ENCODE measurements around the gene CUX1. TPM values are rescaled to one million over a fixed set of nuclear protein-coding genes. Genes with fewer than 3 reads are reported as not detected.
"Not testable (repeated sequence)": the region's sequence is repeated elsewhere in the genome, so short reads cannot be mapped to it uniquely, and the experiment has no call there.

The CUX1 gene
- total RNA-seq, 1 experiment from 2014 or later: 53.5 TPM

DNA sequence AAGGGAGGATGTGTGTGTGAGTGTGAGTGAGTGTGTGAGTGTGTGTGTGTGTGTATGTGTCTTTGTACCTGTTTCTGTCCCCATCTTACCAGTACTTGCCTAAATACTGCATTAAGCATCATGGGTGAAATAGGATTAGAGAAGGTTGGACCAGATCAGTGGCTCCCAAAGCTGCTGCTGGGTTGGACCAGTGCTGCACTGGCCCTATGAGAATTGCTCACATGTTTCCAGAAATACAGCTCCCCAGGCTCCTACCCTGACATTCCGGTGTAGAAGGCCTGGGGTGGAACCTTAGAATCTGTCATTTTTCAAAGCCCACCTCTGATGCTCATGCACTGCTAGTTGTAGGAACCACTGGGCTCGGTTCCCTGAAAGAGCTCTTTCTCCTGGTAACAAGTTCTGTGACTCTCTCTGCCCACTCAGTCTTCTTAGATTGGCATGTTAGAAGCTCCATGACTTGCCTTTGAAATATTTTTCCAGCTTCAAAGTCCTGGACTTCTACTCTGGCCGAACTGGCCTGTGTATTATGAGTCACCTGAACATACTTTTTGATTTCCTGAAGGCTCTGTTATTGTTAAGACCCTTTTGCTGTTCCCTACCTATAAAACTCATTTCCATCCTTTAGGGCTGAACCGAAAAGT lies 224.7 kb downstream of the CUX1 start:
- H2BK12ac ChIP-seq (ENCODE audit: insufficient read length, low read depth, low read length): no peak overlapping the region
- no peaks in the 10 kb centered on the region for H3K4me1 ChIP-seq (ENCODE audit: insufficient read depth, low read length)
- H3K4ac ChIP-seq (ENCODE audit: low read depth, low read length): no peak overlapping the region
- H3K27me3 ChIP-seq (ENCODE audit: insufficient read depth, low read length): no peaks in the 10 kb centered on the region
- no peak overlapping the region for H4K8ac ChIP-seq (replicated peaks; ENCODE audit: insufficient read length, low read depth, low read length)
- H3K4me3 Mint-ChIP-seq: no peak overlapping the region
- no peak overlapping the region for H2BK20ac ChIP-seq (ENCODE audit: low read depth, low read length, poor library complexity, severe bottlenecking)
- no peak overlapping the region for H3K4me2 ChIP-seq (ENCODE audit: insufficient read depth, insufficient read length, low read length)
- H3K14ac ChIP-seq (ENCODE audit: insufficient read depth, low read length): no peak overlapping the region
- H4K20me1 ChIP-seq (ENCODE audit: control insufficient read depth, insufficient read depth, insufficient read length): no peaks in the 10 kb centered on the region
- H3K23me2 ChIP-seq (ENCODE audit: insufficient read length, low read depth, low read length, poor library complexity, severe bottlenecking): no peaks in the 10 kb centered on the region
- H2BK15ac ChIP-seq (ENCODE audit: low read depth, low read length): no peak overlapping the region
- no peaks in the 10 kb centered on the region for H3K79me2 ChIP-seq (ENCODE audit: insufficient read depth, low read length)
- no peak for DNase-seq
- H3T11ph ChIP-seq (ENCODE audit: low read length): no peak overlapping the region
- WGBS (ENCODE audit: extremely low coverage, insufficient read length, low lambda C conversion rate): no CpG with 5 or more reads among the region's 4 CpGs
- no peak overlapping the region for H3K9ac ChIP-seq (ENCODE audit: extremely low read depth, insufficient read length, low read length)
- no peaks in the 10 kb centered on the region for H3K9me3 Mint-ChIP-seq
- TF ChIP-seq, protein P1, sequence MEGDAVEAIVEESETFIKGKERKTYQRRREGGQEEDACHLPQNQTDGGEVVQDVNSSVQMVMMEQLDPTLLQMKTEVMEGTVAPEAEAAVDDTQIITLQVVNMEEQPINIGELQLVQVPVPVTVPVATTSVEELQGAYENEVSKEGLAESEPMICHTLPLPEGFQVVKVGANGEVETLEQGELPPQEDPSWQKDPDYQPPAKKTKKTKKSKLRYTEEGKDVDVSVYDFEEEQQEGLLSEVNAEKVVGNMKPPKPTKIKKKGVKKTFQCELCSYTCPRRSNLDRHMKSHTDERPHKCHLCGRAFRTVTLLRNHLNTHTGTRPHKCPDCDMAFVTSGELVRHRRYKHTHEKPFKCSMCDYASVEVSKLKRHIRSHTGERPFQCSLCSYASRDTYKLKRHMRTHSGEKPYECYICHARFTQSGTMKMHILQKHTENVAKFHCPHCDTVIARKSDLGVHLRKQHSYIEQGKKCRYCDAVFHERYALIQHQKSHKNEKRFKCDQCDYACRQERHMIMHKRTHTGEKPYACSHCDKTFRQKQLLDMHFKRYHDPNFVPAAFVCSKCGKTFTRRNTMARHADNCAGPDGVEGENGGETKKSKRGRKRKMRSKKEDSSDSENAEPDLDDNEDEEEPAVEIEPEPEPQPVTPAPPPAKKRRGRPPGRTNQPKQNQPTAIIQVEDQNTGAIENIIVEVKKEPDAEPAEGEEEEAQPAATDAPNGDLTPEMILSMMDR (conservative IDR thresholded peaks at IDR 0.05): no peak
- H3K18ac ChIP-seq (ENCODE audit: insufficient read length, low read depth, low read length): no peak overlapping the region
- no peaks in the 10 kb centered on the region for H3K4me1 Mint-ChIP-seq
- no peak overlapping the region for H2AFZ ChIP-seq (ENCODE audit: low read length)
- peak overlapping the region in 1 of 3 experiments; percentile 52; a peak in 3 of 7 replicates for H3K27ac Mint-ChIP-seq
- no peak overlapping the region for H2BK5ac ChIP-seq (ENCODE audit: insufficient read length, low read length)
- peaks cover 0 to 6% (median 0%) of the 10 kb centered on the region in 3 experiments; a peak in 1 of 7 replicates for H3K36me3 Mint-ChIP-seq (ENCODE audit: insufficient read depth in 1 of 3, low read depth in 3 of 3)
- no peaks in the 10 kb centered on the region for H3K27me3 Mint-ChIP-seq (ENCODE audit: low read depth)
- H4K91ac ChIP-seq (ENCODE audit: insufficient read length, low read depth, low read length): no peak overlapping the region
- no peak overlapping the region for H3K27ac ChIP-seq (ENCODE audit: insufficient read length, low read depth, low read length)
- H2BK120ac ChIP-seq (ENCODE audit: low read depth, low read length, poor library complexity, severe bottlenecking): no peak overlapping the region
- no peak overlapping the region for H3K23ac ChIP-seq (ENCODE audit: insufficient read length, low read depth, low read length)
- H3K79me1 ChIP-seq (ENCODE audit: insufficient read depth, low read depth, low read length, poor library complexity, severe bottlenecking): peaks cover 2% of the 10 kb centered on the region
- H3K56ac ChIP-seq (ENCODE audit: insufficient read length, low read depth, low read length): no peak overlapping the region
- no peak overlapping the region for H2AK5ac ChIP-seq (ENCODE audit: insufficient read length, low read length)
- H4K5ac ChIP-seq (ENCODE audit: insufficient read length, low read depth, low read length): no peak overlapping the region
- no peaks in the 10 kb centered on the region for H3K9me3 ChIP-seq (ENCODE audit: control insufficient read depth, low read depth, low read length)

DNA sequence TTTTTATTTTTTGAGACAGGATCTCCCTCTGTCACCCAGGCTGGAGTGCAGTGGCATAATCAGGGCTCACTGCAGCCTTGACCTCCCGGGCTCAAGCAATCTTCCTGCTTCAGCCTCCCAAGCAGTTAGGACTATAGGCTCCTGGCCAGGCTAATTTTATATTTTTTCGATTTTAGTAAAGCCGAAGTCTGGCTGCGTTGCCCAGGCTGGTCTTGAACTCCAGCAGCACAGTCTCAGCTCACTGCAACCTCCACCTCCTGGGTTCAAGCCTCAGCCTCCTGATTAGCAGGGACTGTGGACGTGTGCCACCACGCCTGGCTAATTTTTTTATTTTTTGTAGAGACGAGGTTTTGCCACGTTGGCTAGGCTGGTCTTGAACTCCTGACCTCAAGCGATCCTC lies 225.4 kb downstream of the CUX1 start:
- not testable (repeated sequence) for H3K18ac ChIP-seq (ENCODE audit: insufficient read length, low read depth, low read length); H3K27me3 ChIP-seq (ENCODE audit: insufficient read depth, low read length); H3K4me3 Mint-ChIP-seq; H3K4me2 ChIP-seq (ENCODE audit: insufficient read depth, insufficient read length, low read length); H2AK5ac ChIP-seq (ENCODE audit: insufficient read length, low read length); H2BK15ac ChIP-seq (ENCODE audit: low read depth, low read length); H3K56ac ChIP-seq (ENCODE audit: insufficient read length, low read depth, low read length); H4K91ac ChIP-seq (ENCODE audit: insufficient read length, low read depth, low read length); H2BK5ac ChIP-seq (ENCODE audit: insufficient read length, low read length); H4K5ac ChIP-seq (ENCODE audit: insufficient read length, low read depth, low read length); H3K79me1 ChIP-seq (ENCODE audit: insufficient read depth, low read depth, low read length, poor library complexity, severe bottlenecking); H2BK120ac ChIP-seq (ENCODE audit: low read depth, low read length, poor library complexity, severe bottlenecking); H3K9me3 Mint-ChIP-seq; DNase-seq; H3K4ac ChIP-seq (ENCODE audit: low read depth, low read length); H4K20me1 ChIP-seq (ENCODE audit: control insufficient read depth, insufficient read depth, insufficient read length); H3K79me2 ChIP-seq (ENCODE audit: insufficient read depth, low read length); H3K27me3 Mint-ChIP-seq (ENCODE audit: low read depth); H3K14ac ChIP-seq (ENCODE audit: insufficient read depth, low read length); H3K9ac ChIP-seq (ENCODE audit: extremely low read depth, insufficient read length, low read length); H3K36me3 Mint-ChIP-seq (ENCODE audit: insufficient read depth in 1 of 3, low read depth in 3 of 3); H3K23me2 ChIP-seq (ENCODE audit: insufficient read length, low read depth, low read length, poor library complexity, severe bottlenecking); H2AFZ ChIP-seq (ENCODE audit: low read length); H2BK20ac ChIP-seq (ENCODE audit: low read depth, low read length, poor library complexity, severe bottlenecking); H3K4me1 ChIP-seq (ENCODE audit: insufficient read depth, low read length); H3K23ac ChIP-seq (ENCODE audit: insufficient read length, low read depth, low read length); H3K27ac ChIP-seq (ENCODE audit: insufficient read length, low read depth, low read length); H3T11ph ChIP-seq (ENCODE audit: low read length); H3K9me3 ChIP-seq (ENCODE audit: control insufficient read depth, low read depth, low read length); H3K4me1 Mint-ChIP-seq; H2BK12ac ChIP-seq (ENCODE audit: insufficient read length, low read depth, low read length); H4K8ac ChIP-seq (replicated peaks; ENCODE audit: insufficient read length, low read depth, low read length)
- peak overlapping the region in 1 of 3 experiments; percentile 65; a peak in 1 of 7 replicates for H3K27ac Mint-ChIP-seq
- no CpG with 5 or more reads among the region's 9 CpGs for WGBS (ENCODE audit: extremely low coverage, insufficient read length, low lambda C conversion rate)

All from H9 (cell line).